ENCODE data around the gene CACNA2D1.
"Not testable (repeated sequence)": the region's sequence is repeated elsewhere in the genome, so short reads cannot be mapped to it uniquely, and the experiment has no call there.

CACNA2D1 gene

GRCh38 chr7:82163586-82163985 lies 280.0 kb downstream of the CACNA2D1 start:
- Histone ChIP-seq H3K36me3 (ENCODE audit: control insufficient read depth, insufficient read depth, low read length) (no peaks in the 10 kb centered on the region), H3K4me1 (ENCODE audit: control insufficient read depth, insufficient read depth, low read length) (no peaks in the 10 kb centered on the region), H3K27me3 (ENCODE audit: control insufficient read depth, insufficient read depth, low read length) (no peaks in the 10 kb centered on the region), H3K27ac (ENCODE audit: low read depth, low read length) (no peak overlapping the region), H3K4me3 (ENCODE audit: low read length) (no peak overlapping the region), H3K9ac (ENCODE audit: low read length) (no peak overlapping the region)

- H3K27ac ChIP-seq (ENCODE audit: low read depth, low read length), result no peak overlapping the region
- no peak overlapping the region for H3K9ac ChIP-seq (ENCODE audit: low read length)
- H3K4me3 ChIP-seq (ENCODE audit: low read length), result no peak overlapping the region
- no peaks in the 10 kb centered on the region for H3K36me3 ChIP-seq (ENCODE audit: control insufficient read depth, insufficient read depth, low read length)
- H3K27me3 ChIP-seq (ENCODE audit: control insufficient read depth, insufficient read depth, low read length), result no peaks in the 10 kb centered on the region
- H3K4me1 ChIP-seq (ENCODE audit: control insufficient read depth, insufficient read depth, low read length), result no peaks in the 10 kb centered on the region
Measured at GRCh38 chr7:82162289-82162688, 281.3 kb downstream of the CACNA2D1 start.

GRCh38 chr7:82158327-82158726 lies 285.2 kb downstream of the CACNA2D1 start:
- no peaks in the 10 kb centered on the region for H3K4me1 ChIP-seq (ENCODE audit: control insufficient read depth, insufficient read depth, low read length)
- no peaks in the 10 kb centered on the region for H3K36me3 ChIP-seq (ENCODE audit: control insufficient read depth, insufficient read depth, low read length)
- H3K27ac ChIP-seq (ENCODE audit: low read depth, low read length), result no peak overlapping the region

GRCh38 chr7:82156893-82157292 lies 286.7 kb downstream of the CACNA2D1 start:
- no peaks in the 10 kb centered on the region for H3K27me3 ChIP-seq (ENCODE audit: control insufficient read depth, insufficient read depth, low read length)
- no peak overlapping the region for H3K4me3 ChIP-seq (ENCODE audit: low read length)

More at GRCh38 chr7:82158327-82158726, 285.2 kb downstream of the CACNA2D1 start:
- Histone ChIP-seq H3K9ac (ENCODE audit: low read length) (no peak overlapping the region), H3K27me3 (ENCODE audit: control insufficient read depth, insufficient read depth, low read length) (no peaks in the 10 kb centered on the region), H3K4me3 (ENCODE audit: low read length) (no peak overlapping the region)

GRCh38 chr7:82156168-82156567 lies 287.4 kb downstream of the CACNA2D1 start:
- Histone ChIP-seq H3K36me3 (ENCODE audit: control insufficient read depth, insufficient read depth, low read length) (no peaks in the 10 kb centered on the region), H3K9ac (ENCODE audit: low read length) (no peak overlapping the region), H3K4me3 (ENCODE audit: low read length) (no peak overlapping the region), H3K27me3 (ENCODE audit: control insufficient read depth, insufficient read depth, low read length) (no peaks in the 10 kb centered on the region), H3K4me1 (ENCODE audit: control insufficient read depth, insufficient read depth, low read length) (no peaks in the 10 kb centered on the region), H3K27ac (ENCODE audit: low read depth, low read length) (no peak overlapping the region)

More at GRCh38 chr7:82156893-82157292, 286.7 kb downstream of the CACNA2D1 start:
- no peak overlapping the region for H3K9ac ChIP-seq (ENCODE audit: low read length)
- H3K36me3 ChIP-seq (ENCODE audit: control insufficient read depth, insufficient read depth, low read length), result no peaks in the 10 kb centered on the region
- no peaks in the 10 kb centered on the region for H3K4me1 ChIP-seq (ENCODE audit: control insufficient read depth, insufficient read depth, low read length)
- H3K27ac ChIP-seq (ENCODE audit: low read depth, low read length), result no peak overlapping the region

GRCh38 chr7:82154728-82155127 lies 288.8 kb downstream of the CACNA2D1 start:
- Histone ChIP-seq H3K9ac (ENCODE audit: low read length) (no peak overlapping the region), H3K4me1 (ENCODE audit: control insufficient read depth, insufficient read depth, low read length) (no peaks in the 10 kb centered on the region), H3K27ac (ENCODE audit: low read depth, low read length) (no peak overlapping the region), H3K36me3 (ENCODE audit: control insufficient read depth, insufficient read depth, low read length) (no peaks in the 10 kb centered on the region), H3K4me3 (ENCODE audit: low read length) (no peak overlapping the region), H3K27me3 (ENCODE audit: control insufficient read depth, insufficient read depth, low read length) (no peaks in the 10 kb centered on the region)

- Histone ChIP-seq H3K27me3 (ENCODE audit: control insufficient read depth, insufficient read depth, low read length) (no peaks in the 10 kb centered on the region), H3K27ac (ENCODE audit: low read depth, low read length) (no peak overlapping the region), H3K9ac (ENCODE audit: low read length) (no peak overlapping the region), H3K4me1 (ENCODE audit: control insufficient read depth, insufficient read depth, low read length) (no peaks in the 10 kb centered on the region), H3K36me3 (ENCODE audit: control insufficient read depth, insufficient read depth, low read length) (no peaks in the 10 kb centered on the region), H3K4me3 (ENCODE audit: low read length) (no peak overlapping the region)
Measured at GRCh38 chr7:82153776-82154175, 289.8 kb downstream of the CACNA2D1 start.

- no peak overlapping the region for H3K4me3 ChIP-seq (ENCODE audit: low read length)
- H3K36me3 ChIP-seq (ENCODE audit: control insufficient read depth, insufficient read depth, low read length), result no peaks in the 10 kb centered on the region
- no peak overlapping the region for H3K9ac ChIP-seq (ENCODE audit: low read length)
- no peak overlapping the region for H3K27ac ChIP-seq (ENCODE audit: low read depth, low read length)
- H3K4me1 ChIP-seq (ENCODE audit: control insufficient read depth, insufficient read depth, low read length), result no peaks in the 10 kb centered on the region
- H3K27me3 ChIP-seq (ENCODE audit: control insufficient read depth, insufficient read depth, low read length), result no peaks in the 10 kb centered on the region
Measured at GRCh38 chr7:82152858-82153257, 290.7 kb downstream of the CACNA2D1 start.

- H3K9ac ChIP-seq (ENCODE audit: low read length), result no peak overlapping the region
- H3K36me3 ChIP-seq (ENCODE audit: control insufficient read depth, insufficient read depth, low read length), result no peaks in the 10 kb centered on the region
- H3K4me3 ChIP-seq (ENCODE audit: low read length), result no peak overlapping the region
- no peaks in the 10 kb centered on the region for H3K4me1 ChIP-seq (ENCODE audit: control insufficient read depth, insufficient read depth, low read length)
- no peak overlapping the region for H3K27ac ChIP-seq (ENCODE audit: low read depth, low read length)
- H3K27me3 ChIP-seq (ENCODE audit: control insufficient read depth, insufficient read depth, low read length), result no peaks in the 10 kb centered on the region
Measured at GRCh38 chr7:82146491-82146890, 297.1 kb downstream of the CACNA2D1 start.

- Histone ChIP-seq H3K9ac (ENCODE audit: low read length) (no peak overlapping the region), H3K27ac (ENCODE audit: low read depth, low read length) (no peak overlapping the region), H3K4me3 (ENCODE audit: low read length) (no peak overlapping the region)
Measured at GRCh38 chr7:82142263-82142864, 301.2 kb downstream of the CACNA2D1 start.

GRCh38 chr7:82141427-82141826 lies 302.1 kb downstream of the CACNA2D1 start:
- Histone ChIP-seq H3K4me3 (ENCODE audit: low read length) (no peak overlapping the region), H3K9ac (ENCODE audit: low read length) (no peak overlapping the region), H3K27me3 (ENCODE audit: control insufficient read depth, insufficient read depth, low read length) (no peaks in the 10 kb centered on the region), H3K4me1 (ENCODE audit: control insufficient read depth, insufficient read depth, low read length) (no peaks in the 10 kb centered on the region), H3K27ac (ENCODE audit: low read depth, low read length) (no peak overlapping the region), H3K36me3 (ENCODE audit: control insufficient read depth, insufficient read depth, low read length) (no peaks in the 10 kb centered on the region)

More at GRCh38 chr7:82142263-82142864, 301.2 kb downstream of the CACNA2D1 start:
- H3K27me3 ChIP-seq (ENCODE audit: control insufficient read depth, insufficient read depth, low read length), result no peaks in the 10 kb centered on the region
- H3K4me1 ChIP-seq (ENCODE audit: control insufficient read depth, insufficient read depth, low read length), result no peaks in the 10 kb centered on the region
- H3K36me3 ChIP-seq (ENCODE audit: control insufficient read depth, insufficient read depth, low read length), result no peaks in the 10 kb centered on the region

- not testable (repeated sequence) for H3K9ac ChIP-seq (ENCODE audit: low read length); H3K36me3 ChIP-seq (ENCODE audit: control insufficient read depth, insufficient read depth, low read length); H3K4me1 ChIP-seq (ENCODE audit: control insufficient read depth, insufficient read depth, low read length); H3K27me3 ChIP-seq (ENCODE audit: control insufficient read depth, insufficient read depth, low read length); H3K27ac ChIP-seq (ENCODE audit: low read depth, low read length); H3K4me3 ChIP-seq (ENCODE audit: low read length)
Measured at GRCh38 chr7:82140608-82141007, 303.0 kb downstream of the CACNA2D1 start.

GRCh38 chr7:82131215-82131614 lies 312.4 kb downstream of the CACNA2D1 start:
- no peaks in the 10 kb centered on the region for H3K4me1 ChIP-seq (ENCODE audit: control insufficient read depth, insufficient read depth, low read length)
- no peaks in the 10 kb centered on the region for H3K36me3 ChIP-seq (ENCODE audit: control insufficient read depth, insufficient read depth, low read length)
- no peak overlapping the region for H3K4me3 ChIP-seq (ENCODE audit: low read length)
- no peak overlapping the region for H3K27ac ChIP-seq (ENCODE audit: low read depth, low read length)
- H3K9ac ChIP-seq (ENCODE audit: low read length), result no peak overlapping the region
- H3K27me3 ChIP-seq (ENCODE audit: control insufficient read depth, insufficient read depth, low read length), result no peaks in the 10 kb centered on the region
